Memory B cell (primary cell): ENCODE results near the gene GPC6.
"Not testable (repeated sequence)": the region's sequence is repeated elsewhere in the genome, so short reads cannot be mapped to it uniquely, and the experiment has no call there.

Source experiments
- ATAC-seq: fragments of 150-1000 bp; cut with Tn5 transposase; 2 replicates; pipeline ENCODE4 v1.10.0; 2021; ENCODE audit warnings: low read depth, mild to moderate bottlenecking, moderate library complexity
- DNase-seq, 2 donors: peaks; one replicate each; pipeline ENCODE4 v3.0.0; 2022; ENCODE audit warnings: low spot score in 2 of 2
- H3K27ac Mint-ChIP-seq: one replicate; pipeline ENCODE4 v1.8.0; 2022; ENCODE audit warnings: mild to moderate bottlenecking, moderate library complexity, mixed read lengths
- H3K27me3 Mint-ChIP-seq: one replicate; pipeline ENCODE4 v1.8.0; 2022; ENCODE audit warnings: mixed read lengths
- H3K36me3 Mint-ChIP-seq: one replicate; pipeline ENCODE4 v1.8.0; 2022; ENCODE audit warnings: mild to moderate bottlenecking, mixed read lengths
- H3K4me1 Mint-ChIP-seq: one replicate; pipeline ENCODE4 v1.8.0; 2022; ENCODE audit warnings: mixed read lengths
- H3K4me3 Mint-ChIP-seq: one replicate; pipeline ENCODE4 v1.8.0; 2022; ENCODE audit warnings: mild to moderate bottlenecking, moderate library complexity, mixed read lengths
- H3K9me3 Mint-ChIP-seq: one replicate; pipeline ENCODE4 v1.8.0; 2022; ENCODE audit warnings: mixed read lengths

GPC6 gene

GRCh38 chr13:94280845-94281244 is 1054.2 kb downstream of the GPC6 start:
- H3K4me1 Mint-ChIP-seq: no peaks in the 10 kb centered on the region
- ATAC-seq: no peak
- H3K4me3 Mint-ChIP-seq: no peak overlapping the region
- DNase-seq: no peak
- H3K27me3 Mint-ChIP-seq: peaks cover 2% of the 10 kb centered on the region
- H3K36me3 Mint-ChIP-seq: no peaks in the 10 kb centered on the region
- no peak overlapping the region for H3K27ac Mint-ChIP-seq
- H3K9me3 Mint-ChIP-seq: peaks cover 5% of the 10 kb centered on the region

GRCh38 chr13:94286581-94286980 is 1060.0 kb downstream of the GPC6 start:
- ATAC-seq (no peak), DNase-seq (no peak)
- no peaks in the 10 kb centered on the region for H3K36me3 Mint-ChIP-seq
- no peaks in the 10 kb centered on the region for H3K4me1 Mint-ChIP-seq
- no peak overlapping the region for H3K4me3 Mint-ChIP-seq
- peaks cover 2% of the 10 kb centered on the region for H3K27me3 Mint-ChIP-seq
- H3K27ac Mint-ChIP-seq: no peak overlapping the region
- no peaks in the 10 kb centered on the region for H3K9me3 Mint-ChIP-seq

- ATAC-seq (no peak), DNase-seq (no peak)
- no peak overlapping the region for H3K4me3 Mint-ChIP-seq
- H3K27ac Mint-ChIP-seq: no peak overlapping the region
- H3K27me3 Mint-ChIP-seq: peaks cover 2% of the 10 kb centered on the region
- H3K4me1 Mint-ChIP-seq: no peaks in the 10 kb centered on the region
- no peaks in the 10 kb centered on the region for H3K36me3 Mint-ChIP-seq
- H3K9me3 Mint-ChIP-seq: no peaks in the 10 kb centered on the region
Observed at GRCh38 chr13:94291631-94292322, 1065.2 kb downstream of the GPC6 start.

GRCh38 chr13:94292323-94292640 is 1065.7 kb downstream of the GPC6 start:
- no peaks in the 10 kb centered on the region for H3K4me1 Mint-ChIP-seq
- no peak for ATAC-seq
- no peaks in the 10 kb centered on the region for H3K9me3 Mint-ChIP-seq
- no peaks in the 10 kb centered on the region for H3K36me3 Mint-ChIP-seq
- peaks cover 2% of the 10 kb centered on the region for H3K27me3 Mint-ChIP-seq
- H3K4me3 Mint-ChIP-seq: no peak overlapping the region
- H3K27ac Mint-ChIP-seq: no peak overlapping the region
- DNase-seq: no peak

GRCh38 chr13:94296471-94296870 is 1069.9 kb downstream of the GPC6 start:
- DNase-seq (no peak), ATAC-seq (no peak)
- Mint-ChIP-seq H3K4me3 (no peak overlapping the region), H3K4me1 (no peaks in the 10 kb centered on the region), H3K36me3 (no peaks in the 10 kb centered on the region), H3K27ac (no peak overlapping the region), H3K9me3 (no peaks in the 10 kb centered on the region), H3K27me3 (no peaks in the 10 kb centered on the region)

GRCh38 chr13:94298346-94298745 is 1071.7 kb downstream of the GPC6 start:
- DNase-seq (no peak), ATAC-seq (no peak)
- H3K4me1 Mint-ChIP-seq: no peaks in the 10 kb centered on the region
- no peaks in the 10 kb centered on the region for H3K9me3 Mint-ChIP-seq
- H3K4me3 Mint-ChIP-seq: no peak overlapping the region
- no peaks in the 10 kb centered on the region for H3K27me3 Mint-ChIP-seq
- no peaks in the 10 kb centered on the region for H3K36me3 Mint-ChIP-seq
- H3K27ac Mint-ChIP-seq: no peak overlapping the region

- no peak for DNase-seq
- H3K4me1 Mint-ChIP-seq: no peaks in the 10 kb centered on the region
- H3K27me3 Mint-ChIP-seq: no peaks in the 10 kb centered on the region
- H3K27ac Mint-ChIP-seq: no peak overlapping the region
- no peak for ATAC-seq
- no peaks in the 10 kb centered on the region for H3K36me3 Mint-ChIP-seq
- no peaks in the 10 kb centered on the region for H3K9me3 Mint-ChIP-seq
- no peak overlapping the region for H3K4me3 Mint-ChIP-seq
Observed at GRCh38 chr13:94300401-94300800, 1073.8 kb downstream of the GPC6 start.

GRCh38 chr13:94301487-94301886 is 1074.9 kb downstream of the GPC6 start:
- no peaks in the 10 kb centered on the region for H3K27me3 Mint-ChIP-seq
- no peak overlapping the region for H3K4me3 Mint-ChIP-seq
- H3K9me3 Mint-ChIP-seq: no peaks in the 10 kb centered on the region
- H3K27ac Mint-ChIP-seq: no peak overlapping the region
- DNase-seq (no peak), ATAC-seq (no peak)
- no peaks in the 10 kb centered on the region for H3K36me3 Mint-ChIP-seq
- no peaks in the 10 kb centered on the region for H3K4me1 Mint-ChIP-seq

- not testable (repeated sequence) for H3K4me3 Mint-ChIP-seq, ATAC-seq, H3K9me3 Mint-ChIP-seq, H3K36me3 Mint-ChIP-seq, H3K27ac Mint-ChIP-seq, H3K27me3 Mint-ChIP-seq, H3K4me1 Mint-ChIP-seq, DNase-seq
Observed at GRCh38 chr13:94302847-94303565, 1076.4 kb downstream of the GPC6 start.

GRCh38 chr13:94303644-94304174 is 1077.1 kb downstream of the GPC6 start:
- DNase-seq: no peak
- H3K9me3 Mint-ChIP-seq: no peaks in the 10 kb centered on the region
- no peak overlapping the region for H3K27ac Mint-ChIP-seq
- H3K4me3 Mint-ChIP-seq: no peak overlapping the region
- H3K27me3 Mint-ChIP-seq: no peaks in the 10 kb centered on the region
- H3K4me1 Mint-ChIP-seq: no peaks in the 10 kb centered on the region
- no peak for ATAC-seq
- no peaks in the 10 kb centered on the region for H3K36me3 Mint-ChIP-seq

GRCh38 chr13:94305033-94305432 is 1078.4 kb downstream of the GPC6 start:
- Mint-ChIP-seq H3K36me3 (no peaks in the 10 kb centered on the region), H3K27me3 (no peaks in the 10 kb centered on the region), H3K9me3 (no peaks in the 10 kb centered on the region), H3K4me3 (no peak overlapping the region), H3K27ac (no peak overlapping the region), H3K4me1 (no peaks in the 10 kb centered on the region)
- ATAC-seq (no peak), DNase-seq (no peak)

- DNase-seq (no peak), ATAC-seq (no peak)
- Mint-ChIP-seq H3K27me3 (no peaks in the 10 kb centered on the region), H3K27ac (no peak overlapping the region), H3K4me1 (no peaks in the 10 kb centered on the region), H3K9me3 (no peaks in the 10 kb centered on the region), H3K4me3 (no peak overlapping the region), H3K36me3 (no peaks in the 10 kb centered on the region)
Observed at GRCh38 chr13:94305463-94305862, 1078.9 kb downstream of the GPC6 start.

GRCh38 chr13:94305934-94306333 is 1079.3 kb downstream of the GPC6 start:
- H3K9me3 Mint-ChIP-seq: no peaks in the 10 kb centered on the region
- no peak overlapping the region for H3K27ac Mint-ChIP-seq
- no peak overlapping the region for H3K4me3 Mint-ChIP-seq
- no peaks in the 10 kb centered on the region for H3K27me3 Mint-ChIP-seq
- no peaks in the 10 kb centered on the region for H3K36me3 Mint-ChIP-seq
- DNase-seq (no peak), ATAC-seq (no peak)
- no peaks in the 10 kb centered on the region for H3K4me1 Mint-ChIP-seq

- Mint-ChIP-seq H3K4me1 (no peaks in the 10 kb centered on the region), H3K27ac (no peak overlapping the region), H3K9me3 (no peaks in the 10 kb centered on the region), H3K4me3 (no peak overlapping the region), H3K27me3 (no peaks in the 10 kb centered on the region), H3K36me3 (no peaks in the 10 kb centered on the region)
- DNase-seq (no peak), ATAC-seq (no peak)
Observed at GRCh38 chr13:94308832-94309231, 1082.2 kb downstream of the GPC6 start.

GRCh38 chr13:94309576-94309975 is 1083.0 kb downstream of the GPC6 start:
- no peak for DNase-seq
- H3K27me3 Mint-ChIP-seq: no peaks in the 10 kb centered on the region
- H3K4me3 Mint-ChIP-seq: no peak overlapping the region
- no peaks in the 10 kb centered on the region for H3K9me3 Mint-ChIP-seq
- no peaks in the 10 kb centered on the region for H3K4me1 Mint-ChIP-seq
- ATAC-seq: no peak
- H3K27ac Mint-ChIP-seq: no peak overlapping the region
- no peaks in the 10 kb centered on the region for H3K36me3 Mint-ChIP-seq
